Measurements from ENCODE around the gene MARF1. TPM values are rescaled to one million over a fixed set of nuclear protein-coding genes. Genes with fewer than 3 reads are reported as not detected.

MARF1 gene
- total RNA-seq, 1 experiment from 2014 or later = 57.6 TPM

GRCh38 chr16:15544405-15544804 is 98.5 kb downstream of the MARF1 start:
- H3K4me3 Mint-ChIP-seq (ENCODE audit: low read depth, unreplicated experiment) = no peak overlapping the region
- BruUV-seq (replicated peaks) = no TSS peak
- no peak overlapping the region for H3K27ac Mint-ChIP-seq (ENCODE audit: unreplicated experiment)
- H3K9me3 Mint-ChIP-seq (ENCODE audit: low read depth, unreplicated experiment) = peaks cover 2% of the 10 kb centered on the region
- peaks cover 19% of the 10 kb centered on the region for H3K4me1 Mint-ChIP-seq (ENCODE audit: low read depth, unreplicated experiment)
- CTCF ChIA-PET = no interaction called here
- no peak for TF ChIP-seq CTCF (IDR thresholded peaks at IDR 0.05; ENCODE audit: unreplicated experiment)
- no peak for DNase-seq
- intact Hi-C loops (cut with micrococcal nuclease; ENCODE audit: unreplicated experiment) = no loop called here
- no peaks in the 10 kb centered on the region for H3K27me3 Mint-ChIP-seq (ENCODE audit: unreplicated experiment)
- no peaks in the 10 kb centered on the region for H3K36me3 Mint-ChIP-seq (ENCODE audit: insufficient read depth, unreplicated experiment)

Other genes starting within 250 kb of the MARF1 start
- gene MPV17L, start 247.4 kb downstream of the MARF1 start, total RNA-seq (2022) = 10.0 and 11.5 TPM in 2 replicates
- gene BMERB1, start 208.6 kb downstream of the MARF1 start, total RNA-seq (2022) = 3.0 TPM in 2 replicates
- gene NDE1, start 7.1 kb upstream of the MARF1 start, total RNA-seq (2022) = 66.0 and 71.1 TPM in 2 replicates
- 0.05 TPM in 1 of 2 replicates, not detected in the other for gene MYH11, start 213.9 kb upstream of the MARF1 start, total RNA-seq (2022)
- gene CEP20, start 245.4 kb upstream of the MARF1 start, total RNA-seq (2022) = 44.0 and 52.4 TPM in 2 replicates

All from Calu3 (cell line).